ENCODE results near the gene SIX4.
A peak's percentile ranks its signal among the peaks of the same experiment; 100 is the strongest.

The SIX4 gene

DNA sequence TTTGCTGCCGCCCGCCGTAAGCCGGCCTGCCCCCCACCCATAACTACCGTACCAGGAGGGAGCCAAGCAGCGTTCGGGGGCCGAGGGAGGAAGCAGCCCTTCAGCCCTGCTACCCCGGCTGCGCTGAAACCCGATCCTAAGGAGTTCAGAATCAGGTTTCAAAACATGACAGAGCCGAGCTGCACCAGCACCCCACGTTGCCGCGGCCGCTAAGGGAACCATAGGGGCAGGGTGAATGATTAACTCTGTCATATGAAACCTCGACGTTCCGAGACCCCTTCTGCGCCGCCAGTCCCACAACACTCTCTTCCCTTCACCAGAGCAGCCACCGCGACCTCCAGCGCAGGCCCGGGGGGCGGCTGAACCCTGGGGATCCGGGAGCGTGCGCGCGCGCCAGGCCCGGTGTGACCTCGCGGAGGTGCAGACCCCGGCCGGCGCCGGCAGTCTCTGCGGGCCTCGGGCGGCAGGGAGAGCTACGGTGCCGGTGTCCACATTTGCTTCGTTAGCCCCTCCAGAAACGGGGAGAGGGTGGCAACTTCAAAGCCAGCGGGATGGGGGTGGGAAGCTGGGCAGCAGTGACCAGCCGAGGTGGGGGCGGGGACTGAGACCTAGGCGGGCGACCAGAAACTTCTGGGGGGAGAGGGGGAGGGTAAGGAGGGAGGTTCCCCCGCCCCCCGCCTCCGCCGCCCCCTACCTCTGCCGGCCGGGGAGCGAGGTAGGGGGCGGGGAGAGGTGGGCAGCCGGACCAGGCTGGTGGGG lies 1.6 kb downstream of the SIX4 start:
- DNase-seq (ENCODE audit: low read depth in 2 of 2, low spot score in 1 of 2), result no peak

- DNase-seq (ENCODE audit: low read depth in 2 of 2, low spot score in 1 of 2), result no peak
These were observed 2.1 kb downstream of the SIX4 start for GRCh38 chr14:60722107-60722356.

- DNase-seq (ENCODE audit: low read depth in 2 of 2, low spot score in 1 of 2), result peak; percentile 52 to 72
These were observed 2.6 kb downstream of the SIX4 start for GRCh38 chr14:60721326-60722106.

DNA sequence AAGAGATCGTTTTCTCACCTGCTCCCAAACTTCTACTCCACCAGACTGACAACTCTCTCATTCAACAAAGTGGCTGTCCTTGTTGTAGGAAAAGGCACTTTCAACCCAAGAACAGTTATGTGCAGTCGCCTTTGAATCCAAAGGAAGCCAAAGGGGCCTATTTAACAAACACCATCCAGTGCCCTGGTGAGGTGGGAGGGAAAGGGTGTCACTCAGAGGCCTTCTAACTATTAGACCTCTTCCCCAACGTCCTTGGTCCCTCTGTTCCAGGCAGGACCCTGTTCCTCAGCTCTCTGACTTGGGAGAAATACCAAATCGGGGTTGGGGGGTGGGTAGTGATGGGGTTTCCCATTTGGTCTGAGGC lies 3.2 kb downstream of the SIX4 start:
- no peak for DNase-seq (ENCODE audit: low read depth in 2 of 2, low spot score in 1 of 2)

GRCh38 chr14:60720391-60720790 lies 3.8 kb downstream of the SIX4 start:
- DNase-seq (ENCODE audit: low read depth in 2 of 2, low spot score in 1 of 2), result no peak

DNA sequence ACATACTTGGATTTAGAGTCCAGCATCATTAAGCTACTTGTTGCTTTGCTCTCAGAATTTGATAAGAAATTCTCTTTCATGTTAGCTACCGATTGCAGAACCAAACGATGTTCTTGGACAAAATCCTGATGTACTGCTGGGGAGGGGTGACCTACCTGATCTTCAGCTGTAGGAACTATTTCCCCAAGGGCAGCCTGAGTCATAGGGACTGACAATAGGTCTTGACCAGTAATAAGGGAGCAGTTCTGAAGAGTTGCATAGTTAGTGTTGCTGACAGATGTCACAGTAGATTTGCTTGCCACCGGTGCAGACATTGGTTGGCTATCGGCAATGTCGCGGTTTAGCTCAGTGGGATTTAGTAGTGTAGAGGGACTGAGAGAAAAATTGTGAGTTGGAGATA lies 10.6 kb downstream of the SIX4 start:
- no peak for DNase-seq (ENCODE audit: low read depth in 2 of 2, low spot score in 1 of 2)

DNA sequence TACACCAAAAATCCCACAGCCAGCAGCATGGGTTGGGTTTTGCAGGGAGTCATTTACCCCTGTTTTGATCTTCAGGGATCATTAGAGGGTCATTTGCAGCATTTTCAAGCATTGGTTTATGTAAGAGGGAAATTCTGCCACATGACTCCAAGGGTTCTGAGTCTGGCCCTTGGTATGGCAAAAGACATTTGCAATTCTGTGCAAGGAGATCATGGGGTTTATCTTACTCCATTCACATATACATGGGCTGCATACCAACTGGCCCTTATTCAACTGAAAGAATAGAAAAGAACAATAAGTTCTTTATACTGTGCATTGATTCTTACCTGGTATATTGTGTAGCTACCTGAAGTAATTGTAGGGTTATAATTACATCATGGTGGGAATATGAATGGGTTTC lies 13.7 kb downstream of the SIX4 start:
- DNase-seq (ENCODE audit: low read depth in 2 of 2, low spot score in 1 of 2), result no peak

- no peak for DNase-seq (ENCODE audit: low read depth in 2 of 2, low spot score in 1 of 2)
These were observed 16.3 kb downstream of the SIX4 start for GRCh38 chr14:60707858-60708257.

DNA sequence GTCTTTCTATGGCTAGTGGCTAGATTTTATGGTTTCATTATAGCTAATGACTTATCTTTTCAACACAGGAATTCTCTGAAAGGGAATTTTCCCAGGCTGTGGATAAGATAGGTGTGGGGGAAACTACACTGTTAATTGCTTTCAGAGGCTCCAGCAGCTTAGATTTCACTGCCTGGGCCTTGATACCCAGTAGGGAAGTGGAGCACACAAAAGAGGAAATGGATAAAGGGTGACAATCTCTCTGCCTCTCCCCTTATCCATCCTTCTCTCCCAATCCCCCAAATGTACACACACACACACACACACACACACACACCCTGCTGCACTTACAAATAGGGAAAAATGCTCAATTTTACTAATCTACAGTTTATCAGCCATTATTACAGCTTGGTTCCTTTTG lies 19.1 kb downstream of the SIX4 start:
- no peak for DNase-seq (ENCODE audit: low read depth in 2 of 2, low spot score in 1 of 2)

DNA sequence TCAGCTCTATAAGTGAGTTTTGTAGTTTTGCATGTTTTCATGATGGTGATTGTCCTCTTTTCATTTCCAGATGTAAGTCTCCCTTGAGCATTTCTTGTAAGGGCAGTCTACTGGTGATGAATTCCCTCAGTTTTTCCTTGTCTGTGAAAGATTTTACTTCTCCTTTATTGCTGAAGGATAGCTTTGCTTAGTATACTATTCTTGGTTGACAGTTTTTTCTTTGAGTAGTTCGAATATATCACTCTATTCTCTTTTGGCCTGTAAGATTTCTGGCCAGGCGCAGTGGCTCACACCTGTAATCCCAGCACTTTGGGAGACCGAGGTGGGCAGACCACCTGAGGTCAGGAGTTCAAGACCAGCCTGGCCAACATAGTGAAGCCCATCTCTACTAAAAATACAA lies 23.6 kb downstream of the SIX4 start:
- no peak for DNase-seq (ENCODE audit: low read depth in 2 of 2, low spot score in 1 of 2)

DNA sequence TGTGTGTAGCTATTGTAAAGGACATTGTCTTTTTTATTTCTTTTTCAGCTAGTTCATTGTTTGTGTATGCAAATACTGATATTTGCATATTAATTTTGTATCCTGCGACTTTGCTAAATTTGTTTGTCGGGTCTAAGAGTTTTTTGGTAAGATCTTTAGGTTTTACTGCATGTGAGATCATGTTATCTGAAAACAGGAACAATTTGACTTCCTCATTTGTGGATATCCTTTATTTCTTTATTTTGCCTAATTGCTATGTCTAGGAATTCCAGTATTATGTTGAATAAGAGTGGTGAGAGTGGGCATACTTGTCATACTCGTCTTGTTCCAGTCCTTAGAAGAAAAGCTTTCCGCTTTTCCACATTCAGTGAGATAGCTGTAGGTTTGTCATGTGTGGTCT lies 28.8 kb downstream of the SIX4 start:
- no peak for DNase-seq (ENCODE audit: low read depth in 2 of 2, low spot score in 1 of 2)

DNA sequence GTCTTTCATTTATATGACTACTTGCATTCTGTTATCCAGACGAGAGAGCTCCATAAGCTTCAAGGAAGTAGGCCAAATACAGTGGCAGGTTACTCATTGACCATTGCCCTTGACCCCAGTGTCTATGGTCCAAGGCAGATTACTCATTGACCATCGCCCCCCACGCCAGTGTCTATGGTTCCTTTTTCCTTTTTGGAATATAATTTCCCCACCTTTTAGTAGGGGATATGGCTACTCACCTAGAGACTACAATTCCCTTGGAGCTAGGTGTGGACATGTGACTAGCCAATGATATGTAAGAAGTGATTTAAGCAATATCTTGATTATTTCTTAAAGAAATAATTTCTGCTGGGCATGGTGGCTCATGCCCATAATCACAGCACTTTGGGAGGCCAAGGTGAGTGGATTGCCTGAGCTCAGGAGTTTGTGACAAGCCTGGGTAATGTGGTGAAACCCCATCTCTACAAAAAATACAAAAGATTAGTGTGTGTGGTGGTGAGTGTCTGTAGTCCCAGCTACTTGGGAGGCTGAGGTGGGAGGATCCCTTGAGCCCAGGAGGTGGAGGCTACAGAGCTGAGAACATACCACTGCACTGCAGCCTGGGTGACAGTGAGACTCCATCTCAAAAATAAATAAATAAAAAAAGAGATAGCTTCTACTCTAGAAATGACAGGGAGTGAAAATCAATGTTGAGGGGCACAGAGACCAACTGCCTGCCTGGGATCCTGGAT lies 32.6 kb downstream of the SIX4 start:
- DNase-seq (ENCODE audit: low read depth in 2 of 2, low spot score in 1 of 2), result no peak

DNA sequence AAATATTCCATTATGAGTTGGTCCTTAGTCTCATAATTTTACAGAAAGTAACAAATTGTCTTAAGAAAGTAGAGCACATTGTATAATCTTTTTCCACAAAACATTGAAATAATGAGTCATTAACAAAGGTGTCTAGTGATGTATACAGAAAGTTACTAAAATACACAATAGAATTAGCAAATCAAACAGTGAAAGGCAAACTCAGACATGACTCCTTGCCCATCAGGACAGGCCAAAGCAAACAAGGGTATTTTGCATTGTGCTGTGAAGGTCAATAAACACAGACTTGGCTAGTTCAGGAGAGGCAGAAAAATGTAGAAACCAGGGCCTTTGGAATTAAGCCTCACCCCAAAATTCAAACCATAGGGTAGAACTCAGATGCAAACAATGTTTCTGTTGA lies 37.3 kb downstream of the SIX4 start:
- no peak for DNase-seq (ENCODE audit: low read depth in 2 of 2, low spot score in 1 of 2)

GRCh38 chr14:60684203-60684602 lies 39.9 kb downstream of the SIX4 start:
- DNase-seq (ENCODE audit: low read depth in 2 of 2, low spot score in 1 of 2), result no peak

DNA sequence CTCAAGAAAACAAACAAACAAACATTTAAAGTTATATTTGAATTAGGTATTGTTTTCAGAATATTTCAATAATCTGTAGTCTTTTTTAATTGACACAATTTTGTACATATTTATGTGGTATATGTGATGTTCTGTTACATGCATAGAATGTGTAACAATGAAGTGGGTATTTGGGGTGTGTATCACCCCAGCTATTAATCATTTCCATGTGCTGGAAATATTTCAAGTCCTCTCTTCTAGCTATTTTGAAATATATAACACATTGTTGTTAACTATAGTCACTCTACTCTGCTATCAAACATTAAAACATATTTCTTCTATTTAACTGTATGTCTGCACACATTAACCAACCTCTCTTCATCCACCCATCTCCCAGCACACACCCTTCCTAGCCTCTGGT lies 42.9 kb downstream of the SIX4 start:
- no peak for DNase-seq (ENCODE audit: low read depth in 2 of 2, low spot score in 1 of 2)

- no peak for DNase-seq (ENCODE audit: low read depth in 2 of 2, low spot score in 1 of 2)
These were observed 43.6 kb downstream of the SIX4 start for GRCh38 chr14:60680511-60680910.

GRCh38 chr14:60679566-60680258 lies 44.4 kb downstream of the SIX4 start:
- DNase-seq (ENCODE audit: low read depth in 2 of 2, low spot score in 1 of 2), result no peak

GRCh38 chr14:60677701-60678100 lies 46.5 kb downstream of the SIX4 start:
- no peak for DNase-seq (ENCODE audit: low read depth in 2 of 2, low spot score in 1 of 2)

DNA sequence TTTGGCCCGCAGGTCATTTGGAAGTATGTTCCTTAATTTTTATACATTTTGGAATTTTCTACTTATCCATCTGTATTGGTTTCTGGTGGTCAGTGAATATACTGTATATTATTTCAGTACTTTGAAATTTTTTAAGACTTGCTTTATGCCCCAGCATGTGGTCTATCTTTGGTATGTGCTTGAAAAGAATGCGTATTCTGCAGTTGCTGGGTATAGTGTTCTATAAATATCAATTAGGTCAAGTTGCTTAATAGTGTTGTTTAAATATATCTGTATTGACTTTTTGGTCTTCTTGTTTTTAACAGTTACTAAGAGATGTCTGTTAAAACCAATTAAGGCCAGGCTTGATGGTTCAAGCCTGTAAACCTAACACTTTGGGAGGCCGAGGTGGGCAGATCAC lies 53.2 kb downstream of the SIX4 start:
- no peak for DNase-seq (ENCODE audit: low read depth in 2 of 2, low spot score in 1 of 2)

- DNase-seq (ENCODE audit: low read depth in 2 of 2, low spot score in 1 of 2), result no peak
These were observed 55.6 kb downstream of the SIX4 start for GRCh38 chr14:60668431-60669112.

- no peak for DNase-seq (ENCODE audit: low read depth in 2 of 2, low spot score in 1 of 2)
These were observed 59.0 kb downstream of the SIX4 start for GRCh38 chr14:60665177-60665550.

Data from stimulated activated CD8-positive, alpha-beta memory T cell treated with anti-CD3 and anti-CD28 coated beads, Interleukin-4, amount 100 ng/mL, for 4 hours (primary cell).